Activated CD8-positive, alpha-beta memory T cell treated with anti-CD3 and anti-CD28 coated beads, Interleukin-2, amount 50 U/mL, for 48 hours (primary cell): Measurements from ENCODE around the gene JPH2.
"Not testable (repeated sequence)": the region's sequence is repeated elsewhere in the genome, so short reads cannot be mapped to it uniquely, and the experiment has no call there.

ENCODE experiments used
- DNase-seq: peaks from one replicate; pipeline ENCODE4 v3.0.0-alpha.2; 2020

The JPH2 gene

GRCh38 chr20:44211177-44212039 lies 24.4 kb upstream of the JPH2 start:
- DNase-seq, result no peak

GRCh38 chr20:44210406-44211176 lies 23.6 kb upstream of the JPH2 start, which contains the start of gene OSER1:
OSER1 (minus strand) TSS chr20:44210771; CDS start chr20:44206957, 3,814 bp downstream.
- DNase-seq, result peak; percentile 98

GRCh38 chr20:44209686-44210405 lies 22.9 kb upstream of the JPH2 start:
- no peak for DNase-seq

GRCh38 chr20:44208770-44209169 lies 21.8 kb upstream of the JPH2 start:
- DNase-seq, result no peak

GRCh38 chr20:44208165-44208564 lies 21.2 kb upstream of the JPH2 start:
- no peak for DNase-seq

GRCh38 chr20:44207126-44207723 lies 20.2 kb upstream of the JPH2 start:
- DNase-seq, result no peak

- DNase-seq, result no peak
Measured at GRCh38 chr20:44206132-44206531, 19.1 kb upstream of the JPH2 start.

GRCh38 chr20:44204832-44205215 lies 17.8 kb upstream of the JPH2 start:
- no peak for DNase-seq

GRCh38 chr20:44204156-44204831 lies 17.3 kb upstream of the JPH2 start:
- DNase-seq, result no peak

GRCh38 chr20:44203161-44203560 lies 16.2 kb upstream of the JPH2 start:
- no peak for DNase-seq

GRCh38 chr20:44200983-44201382 lies 14.0 kb upstream of the JPH2 start:
- DNase-seq, result no peak

- DNase-seq, result no peak
Measured at GRCh38 chr20:44200371-44200770, 13.4 kb upstream of the JPH2 start.

- no peak for DNase-seq
Measured at GRCh38 chr20:44199877-44200276, 12.9 kb upstream of the JPH2 start.

GRCh38 chr20:44198872-44199271 lies 11.9 kb upstream of the JPH2 start:
- no peak for DNase-seq

- DNase-seq, result no peak
Measured at GRCh38 chr20:44196271-44196670, 9.3 kb upstream of the JPH2 start.

- DNase-seq, result no peak
Measured at GRCh38 chr20:44195605-44196004, 8.6 kb upstream of the JPH2 start.

GRCh38 chr20:44193801-44194200 lies 6.8 kb upstream of the JPH2 start:
- DNase-seq, result no peak

GRCh38 chr20:44191640-44192039 lies 4.7 kb upstream of the JPH2 start:
- DNase-seq, result not testable (repeated sequence)

- not testable (repeated sequence) for DNase-seq
Measured at GRCh38 chr20:44190197-44190852, 3.3 kb upstream of the JPH2 start.

GRCh38 chr20:44188752-44189151 lies 1.8 kb upstream of the JPH2 start:
- no peak for DNase-seq

GRCh38 chr20:44187772-44188709 lies 1.1 kb upstream of the JPH2 start:
- no peak for DNase-seq
